Body of pancreas (tissue), 4 donors: ENCODE data around the gene CTTNBP2.

Experiments
- POLR2A ChIP-seq, 3 donors: fragments of 450-650 bp; IDR thresholded peaks; one replicate each; pipeline ENCODE4 v1.6.1; 2016; ENCODE audit warnings: antibody characterized with exemption in 3 of 3, mild to moderate bottlenecking in 2 of 3
- TF ChIP-seq, protein P1 (sequence below), 7 experiments: fragments of 450-650 bp in 4 of 7; fragments of 200-600 bp in 3 of 7; sonication (generic) in 3 of 7; IDR thresholded peaks; one replicate each; pipeline ENCODE4 v1.5.1; 2016 to 2019; ENCODE audit warnings: antibody characterized with exemption in 7 of 7

DNA sequence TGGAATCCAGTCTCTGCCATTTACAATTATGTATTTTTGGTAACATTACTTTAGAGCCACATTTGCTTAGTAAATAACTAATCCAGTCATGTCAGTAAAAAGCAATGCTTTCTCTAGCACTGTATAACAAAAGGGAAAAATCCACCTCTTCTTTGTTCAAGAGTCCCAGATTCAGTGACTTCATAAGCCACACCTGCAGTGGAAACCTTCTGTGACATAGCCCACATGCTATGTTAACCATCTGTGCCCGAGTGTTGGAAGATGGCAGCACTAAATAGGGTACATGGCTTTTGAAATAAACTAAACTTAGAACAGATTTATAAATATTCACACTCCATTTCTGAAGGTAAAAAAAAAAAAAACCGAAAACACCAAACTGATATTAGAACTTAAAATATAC is 83.0 kb downstream of the CTTNBP2 start:
- TF ChIP-seq, protein P1, sequence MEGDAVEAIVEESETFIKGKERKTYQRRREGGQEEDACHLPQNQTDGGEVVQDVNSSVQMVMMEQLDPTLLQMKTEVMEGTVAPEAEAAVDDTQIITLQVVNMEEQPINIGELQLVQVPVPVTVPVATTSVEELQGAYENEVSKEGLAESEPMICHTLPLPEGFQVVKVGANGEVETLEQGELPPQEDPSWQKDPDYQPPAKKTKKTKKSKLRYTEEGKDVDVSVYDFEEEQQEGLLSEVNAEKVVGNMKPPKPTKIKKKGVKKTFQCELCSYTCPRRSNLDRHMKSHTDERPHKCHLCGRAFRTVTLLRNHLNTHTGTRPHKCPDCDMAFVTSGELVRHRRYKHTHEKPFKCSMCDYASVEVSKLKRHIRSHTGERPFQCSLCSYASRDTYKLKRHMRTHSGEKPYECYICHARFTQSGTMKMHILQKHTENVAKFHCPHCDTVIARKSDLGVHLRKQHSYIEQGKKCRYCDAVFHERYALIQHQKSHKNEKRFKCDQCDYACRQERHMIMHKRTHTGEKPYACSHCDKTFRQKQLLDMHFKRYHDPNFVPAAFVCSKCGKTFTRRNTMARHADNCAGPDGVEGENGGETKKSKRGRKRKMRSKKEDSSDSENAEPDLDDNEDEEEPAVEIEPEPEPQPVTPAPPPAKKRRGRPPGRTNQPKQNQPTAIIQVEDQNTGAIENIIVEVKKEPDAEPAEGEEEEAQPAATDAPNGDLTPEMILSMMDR (IDR thresholded peaks at IDR 0.05) = no peak
- no peak for TF ChIP-seq POLR2A (IDR thresholded peaks at IDR 0.05)
